Measurements from ENCODE around the gene RUVBL2.

The RUVBL2 gene
- long read RNA-seq, transcript RUVBL2-208 (15 exons, 1,563 nt), result minor isoform, 6 of 2,022 reads
- long read RNA-seq, transcript RUVBL2-206 (15 exons, 2,009 nt), result major isoform, 1,520 of 2,022 reads
- long read RNA-seq, partial matches to known transcripts, result 148 of 2,022 reads
- long read RNA-seq, other reads (novel, unspliced or antisense), result 348 of 2,022 reads

GRCh38 chr19:48993175-48994034 is at the start of gene RUVBL2, which contains the start of gene GYS1:
Gene RUVBL2, plus strand, starts transcription at chr19:48993887. Its CDS starts 25 bp downstream, at chr19:48993912.
Gene GYS1, minus strand, starts transcription at chr19:48993309. Its CDS starts 197 bp downstream, at chr19:48993112.
- Histone ChIP-seq H3K27me3 (ENCODE audit: insufficient read depth, poor library complexity, severe bottlenecking) (no peaks in the 10 kb centered on the region), H3K27ac (replicated peaks) (peak within 1 kb of the TSS; percentile 92), H3K4me3 (replicated peaks; ENCODE audit: insufficient read depth, low read length) (peak within 1 kb of the TSS; percentile 87)
- peak; percentile 100 for DNase-seq (ENCODE audit: low read depth in 1 of 2, low spot score in 1 of 2)
- peak; percentile 95 for TF ChIP-seq GABPA (IDR thresholded peaks at IDR 0.05; ENCODE audit: low read depth)
- TF ChIP-seq POLR2AphosphoS5 (IDR thresholded peaks at IDR 0.05; ENCODE audit: low read depth), result peak; percentile 97
- peak; percentile 84 for TF ChIP-seq CTCF (IDR thresholded peaks at IDR 0.05; ENCODE audit: insufficient read depth, low read length)
- peak; percentile 60 for TF ChIP-seq REST (IDR thresholded peaks at IDR 0.05; ENCODE audit: insufficient replicate concordance, low read depth)
- TF ChIP-seq SPI1 (IDR thresholded peaks at IDR 0.05; ENCODE audit: borderline replicate concordance, low read depth), result peak; percentile 37; the same call in 1 of the 2 replicates

GRCh38 chr19:48945415-48945814 is 48.3 kb upstream of the RUVBL2 start:
- H3K4me3 ChIP-seq (replicated peaks; ENCODE audit: insufficient read depth, low read length), result no peak overlapping the region
- DNase-seq (ENCODE audit: low read depth in 1 of 2, low spot score in 1 of 2), result no peak
- H3K27ac ChIP-seq (replicated peaks), result no peak overlapping the region
- TF ChIP-seq REST (IDR thresholded peaks at IDR 0.05; ENCODE audit: insufficient replicate concordance, low read depth) (no peak), GABPA (IDR thresholded peaks at IDR 0.05; ENCODE audit: low read depth) (no peak), CTCF (IDR thresholded peaks at IDR 0.05; ENCODE audit: insufficient read depth, low read length) (no peak), POLR2AphosphoS5 (IDR thresholded peaks at IDR 0.05; ENCODE audit: low read depth) (no peak), SPI1 (IDR thresholded peaks at IDR 0.05; ENCODE audit: borderline replicate concordance, low read depth) (no peak)
- H3K27me3 ChIP-seq (ENCODE audit: insufficient read depth, poor library complexity, severe bottlenecking), result no peaks in the 10 kb centered on the region

- no peak overlapping the region for H3K4me3 ChIP-seq (replicated peaks; ENCODE audit: insufficient read depth, low read length)
- no peak overlapping the region for H3K27ac ChIP-seq (replicated peaks)
- H3K27me3 ChIP-seq (ENCODE audit: insufficient read depth, poor library complexity, severe bottlenecking), result no peaks in the 10 kb centered on the region
- TF ChIP-seq SPI1 (IDR thresholded peaks at IDR 0.05; ENCODE audit: borderline replicate concordance, low read depth) (no peak), REST (IDR thresholded peaks at IDR 0.05; ENCODE audit: insufficient replicate concordance, low read depth) (no peak), POLR2AphosphoS5 (IDR thresholded peaks at IDR 0.05; ENCODE audit: low read depth) (no peak), GABPA (IDR thresholded peaks at IDR 0.05; ENCODE audit: low read depth) (no peak), CTCF (IDR thresholded peaks at IDR 0.05; ENCODE audit: insufficient read depth, low read length) (no peak)
- no peak for DNase-seq (ENCODE audit: low read depth in 1 of 2, low spot score in 1 of 2)
Observed at GRCh38 chr19:48945817-48946216, 47.9 kb upstream of the RUVBL2 start.
